SU-DHL-6 (cell line): ENCODE data around the gene CCDC40.

Source experiments
- EZH2phosphoT487 ChIP-seq: fragments of 200-600 bp; sonication (generic), shearing (Covaris generic); conservative IDR thresholded peaks from 2 replicates; pipeline ENCODE4 v1.6.1; 2018; ENCODE audit warnings: mild to moderate bottlenecking, antibody characterized with exemption, low read length, moderate library complexity, mixed read lengths
- TF ChIP-seq, protein P1 (sequence below): fragments of 200-600 bp; sonication (generic); IDR thresholded peaks from one replicate; pipeline ENCODE4 v1.5.1; 2017; ENCODE audit warnings: antibody characterized with exemption, mild to moderate bottlenecking, low read length, moderate library complexity; ENCODE audit not compliant: insufficient read depth, poor library complexity, severe bottlenecking

DNA sequence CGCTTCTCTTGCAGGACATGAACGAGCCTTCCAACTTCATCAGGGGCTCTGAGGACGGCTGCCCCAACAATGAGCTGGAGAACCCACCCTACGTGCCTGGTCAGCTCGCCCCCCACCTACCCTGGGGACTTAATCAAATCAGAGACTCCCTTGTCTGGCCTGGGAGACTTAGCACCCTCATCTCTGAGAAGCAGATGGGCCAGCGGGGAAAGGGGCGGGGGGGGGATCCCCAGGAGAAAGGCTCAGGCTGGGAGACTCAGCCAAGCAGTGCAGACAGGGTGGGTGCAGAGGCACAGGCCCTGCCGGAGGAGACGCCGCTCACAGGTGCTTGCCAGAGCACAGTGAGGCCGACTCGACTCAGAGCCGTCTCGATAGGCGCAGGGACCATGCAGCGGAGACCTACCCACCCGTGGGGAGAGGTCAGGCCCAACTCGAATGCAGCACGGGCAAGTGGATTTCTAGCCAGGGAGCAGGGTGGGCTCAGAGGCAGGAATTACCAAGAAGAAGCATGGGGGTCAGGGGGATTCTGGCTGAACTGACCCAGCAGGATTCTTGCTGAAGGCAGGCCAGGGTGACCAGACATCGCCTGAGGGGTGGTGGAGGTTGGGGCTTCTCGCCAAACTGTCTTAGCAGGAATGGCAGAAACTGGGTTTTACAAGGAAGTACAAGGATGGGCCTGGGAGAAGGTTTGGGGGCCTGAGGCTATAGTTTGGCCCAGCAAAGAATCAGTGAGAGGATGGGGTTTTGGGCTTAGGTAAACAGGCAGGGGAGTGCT lies 74.7 kb downstream of the CCDC40 start:
- TF ChIP-seq, protein P1, sequence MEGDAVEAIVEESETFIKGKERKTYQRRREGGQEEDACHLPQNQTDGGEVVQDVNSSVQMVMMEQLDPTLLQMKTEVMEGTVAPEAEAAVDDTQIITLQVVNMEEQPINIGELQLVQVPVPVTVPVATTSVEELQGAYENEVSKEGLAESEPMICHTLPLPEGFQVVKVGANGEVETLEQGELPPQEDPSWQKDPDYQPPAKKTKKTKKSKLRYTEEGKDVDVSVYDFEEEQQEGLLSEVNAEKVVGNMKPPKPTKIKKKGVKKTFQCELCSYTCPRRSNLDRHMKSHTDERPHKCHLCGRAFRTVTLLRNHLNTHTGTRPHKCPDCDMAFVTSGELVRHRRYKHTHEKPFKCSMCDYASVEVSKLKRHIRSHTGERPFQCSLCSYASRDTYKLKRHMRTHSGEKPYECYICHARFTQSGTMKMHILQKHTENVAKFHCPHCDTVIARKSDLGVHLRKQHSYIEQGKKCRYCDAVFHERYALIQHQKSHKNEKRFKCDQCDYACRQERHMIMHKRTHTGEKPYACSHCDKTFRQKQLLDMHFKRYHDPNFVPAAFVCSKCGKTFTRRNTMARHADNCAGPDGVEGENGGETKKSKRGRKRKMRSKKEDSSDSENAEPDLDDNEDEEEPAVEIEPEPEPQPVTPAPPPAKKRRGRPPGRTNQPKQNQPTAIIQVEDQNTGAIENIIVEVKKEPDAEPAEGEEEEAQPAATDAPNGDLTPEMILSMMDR, result no peak
- TF ChIP-seq EZH2phosphoT487, result no peak
